BLaER1 (cell line): ENCODE results near the gene OCRL.
"Not testable (repeated sequence)": the region's sequence is repeated elsewhere in the genome, so short reads cannot be mapped to it uniquely, and the experiment has no call there.

Source experiments
- H3K27ac ChIP-seq: shearing (Covaris generic); formaldehyde crosslinking; 2 replicates; pipeline ENCODE4 v1.8.1; 2022
- H3K27me3 ChIP-seq: shearing (Covaris generic); formaldehyde crosslinking; 2 replicates; pipeline ENCODE4 v1.8.1; 2022
- H3K36me3 ChIP-seq: shearing (Covaris generic); formaldehyde crosslinking; 2 replicates; pipeline ENCODE4 v1.8.1; 2022
- H3K4me1 ChIP-seq: shearing (Covaris generic); formaldehyde crosslinking; 2 replicates; pipeline ENCODE4 v1.8.1; 2022
- H3K4me2 ChIP-seq: shearing (Covaris generic); formaldehyde crosslinking; 2 replicates; pipeline ENCODE4 v1.8.1; 2022
- H3K4me3 ChIP-seq: shearing (Covaris generic); formaldehyde crosslinking; 2 replicates; pipeline ENCODE4 v1.8.1; 2022
- H3K9ac ChIP-seq: shearing (Covaris generic); formaldehyde crosslinking; 2 replicates; pipeline ENCODE4 v1.8.1; 2022
- H3K9me3 ChIP-seq: shearing (Covaris generic); formaldehyde crosslinking; 2 replicates; pipeline ENCODE4 v1.8.1; 2022
- H4K20me1 ChIP-seq: shearing (Covaris generic); formaldehyde crosslinking; 2 replicates; pipeline ENCODE4 v1.8.1; 2022
- Cebpa-rat ChIP-seq: shearing (Covaris generic); IDR thresholded peaks from 2 replicates; pipeline ENCODE4 v1.8.1; 2022

The OCRL gene

DNA sequence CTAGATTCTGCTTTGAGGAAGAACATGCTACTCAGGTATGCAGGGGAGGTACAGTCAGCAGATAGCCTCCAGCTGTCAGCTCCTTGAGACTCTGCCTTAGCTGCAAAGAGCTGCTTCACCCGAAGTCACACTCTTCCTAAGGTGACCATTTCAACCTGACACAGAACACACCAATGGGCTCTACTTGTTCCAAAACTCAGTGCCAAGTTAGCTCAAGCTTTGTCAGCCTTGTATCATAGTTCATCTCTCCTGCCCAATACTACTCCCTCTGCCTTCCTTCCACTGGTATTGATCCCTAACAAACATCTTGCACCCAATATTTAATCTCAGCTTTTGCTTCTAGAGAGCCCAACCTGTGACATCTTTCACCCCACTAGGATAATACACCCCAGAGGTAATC is 8.9 kb upstream of the OCRL start:
- no peak for TF ChIP-seq Cebpa-rat
- H3K4me2 ChIP-seq, result no peak overlapping the region
- H3K27me3 ChIP-seq, result peaks cover 69% of the 10 kb centered on the region
- H3K36me3 ChIP-seq, result no peaks in the 10 kb centered on the region
- H4K20me1 ChIP-seq, result peaks cover 19% of the 10 kb centered on the region; the same call in 1 of the 2 replicates
- no peaks in the 10 kb centered on the region for H3K9me3 ChIP-seq
- no peak overlapping the region for H3K9ac ChIP-seq
- H3K27ac ChIP-seq, result no peak overlapping the region
- H3K4me3 ChIP-seq, result no peak overlapping the region
- H3K4me1 ChIP-seq, result no peaks in the 10 kb centered on the region

DNA sequence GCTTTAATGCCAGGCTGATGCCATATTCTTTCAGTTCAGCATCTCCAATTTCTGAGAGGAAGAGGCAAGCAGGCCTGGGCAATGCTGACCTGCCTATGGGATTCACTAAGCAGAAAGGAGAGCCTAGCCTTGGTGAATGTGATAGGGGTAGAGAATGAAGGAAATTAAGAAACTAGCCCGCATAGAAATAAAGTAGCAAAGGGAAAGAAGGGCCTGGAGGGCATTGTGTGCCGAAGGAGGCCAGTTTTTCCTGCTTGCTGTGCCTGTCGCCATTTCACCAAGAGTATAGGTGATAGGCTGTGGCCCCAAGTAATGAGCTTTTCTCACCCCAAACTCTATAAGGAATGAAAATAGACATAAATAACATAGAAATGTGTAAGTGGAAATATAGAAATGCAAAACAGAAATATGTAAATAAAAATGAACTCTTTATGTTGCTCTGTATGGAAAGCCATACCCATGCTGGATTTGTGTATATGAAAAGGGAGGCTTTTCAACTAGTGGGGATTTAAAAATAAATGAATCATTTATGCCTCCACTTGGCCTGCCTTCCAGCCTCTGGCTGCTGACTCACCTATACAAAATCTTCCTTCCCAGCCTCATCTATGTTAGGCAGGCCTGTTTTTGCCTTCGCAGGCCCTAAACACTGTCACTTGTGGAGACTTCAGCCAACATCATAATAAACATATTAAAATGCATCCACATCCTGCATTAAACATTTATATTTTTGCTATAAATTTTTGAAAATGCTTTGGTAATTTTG is 5.1 kb upstream of the OCRL start:
- H4K20me1 ChIP-seq, result peaks cover 19% of the 10 kb centered on the region; the same call in 1 of the 2 replicates

DNA sequence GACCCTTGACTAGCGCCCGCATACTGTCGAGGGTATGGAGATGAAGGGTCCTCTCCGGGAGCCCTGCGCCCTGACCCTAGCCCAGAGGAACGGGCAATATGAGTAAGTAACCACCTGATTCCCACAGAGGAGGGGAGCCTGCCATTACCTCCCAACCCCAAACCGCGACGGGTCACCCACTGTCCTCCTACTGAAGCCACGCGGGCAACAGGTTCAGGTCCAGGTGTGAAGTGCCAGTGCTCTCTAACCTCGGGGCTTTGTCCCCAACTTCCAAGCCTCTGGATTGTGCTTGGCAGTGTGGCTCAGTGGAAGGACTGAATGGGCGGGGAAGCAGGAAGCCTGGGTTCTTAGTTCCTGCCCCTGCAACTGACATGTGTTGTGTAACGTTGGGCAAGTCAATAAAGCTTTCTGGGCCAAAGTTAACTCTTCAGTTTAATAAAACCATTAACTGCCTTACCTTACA is 694 bp downstream of the OCRL start:
- no peaks in the 10 kb centered on the region for H4K20me1 ChIP-seq
- H3K4me2 ChIP-seq, result peak overlapping the region; percentile 71
- H3K27me3 ChIP-seq, result peaks cover 51% of the 10 kb centered on the region
- H3K4me3 ChIP-seq, result peak overlapping the region; percentile 70
- TF ChIP-seq Cebpa-rat, result no peak
- no peak overlapping the region for H3K27ac ChIP-seq
- peak overlapping the region; percentile 64; the same call in 1 of the 2 replicates for H3K9ac ChIP-seq
- H3K9me3 ChIP-seq, result no peaks in the 10 kb centered on the region
- peaks cover 5% of the 10 kb centered on the region; the same call in 1 of the 2 replicates for H3K4me1 ChIP-seq
- no peaks in the 10 kb centered on the region for H3K36me3 ChIP-seq

More for the DNA sequence above, 5.1 kb upstream of the OCRL start:
- H3K4me2 ChIP-seq, result no peak overlapping the region
- no peak overlapping the region for H3K9ac ChIP-seq
- H3K4me3 ChIP-seq, result no peak overlapping the region
- no peak overlapping the region for H3K27ac ChIP-seq
- H3K4me1 ChIP-seq, result no peaks in the 10 kb centered on the region
- no peaks in the 10 kb centered on the region for H3K36me3 ChIP-seq
- H3K27me3 ChIP-seq, result peaks cover 67% of the 10 kb centered on the region
- no peaks in the 10 kb centered on the region for H3K9me3 ChIP-seq
- TF ChIP-seq Cebpa-rat, result no peak

DNA sequence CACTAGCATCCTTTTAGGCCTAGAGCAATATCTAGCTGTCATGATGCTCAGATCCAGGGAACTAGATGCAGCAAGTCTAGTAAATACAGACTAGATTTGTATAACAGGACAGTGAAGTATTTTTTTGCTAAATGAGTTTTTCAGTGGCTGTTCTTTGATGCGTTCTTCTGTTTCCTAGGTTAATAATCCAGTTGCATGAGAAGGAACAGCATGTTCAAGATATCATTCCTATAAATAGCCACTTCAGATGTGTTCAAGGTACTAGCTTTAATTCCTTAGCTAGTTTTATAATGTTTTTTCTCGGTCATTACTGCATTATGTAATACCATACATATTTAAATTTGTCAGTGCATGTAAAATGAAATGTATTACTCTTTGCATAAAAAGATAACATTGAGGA is 4.7 kb downstream of the OCRL start:
- TF ChIP-seq Cebpa-rat, result no peak
- H3K9me3 ChIP-seq, result no peaks in the 10 kb centered on the region
- no peak overlapping the region for H3K27ac ChIP-seq
- no peak overlapping the region for H3K9ac ChIP-seq
- H3K27me3 ChIP-seq, result peaks cover 60% of the 10 kb centered on the region
- H3K4me2 ChIP-seq, result no peak overlapping the region
- peaks cover 2% of the 10 kb centered on the region; the same call in 1 of the 2 replicates for H3K36me3 ChIP-seq
- peaks cover 5% of the 10 kb centered on the region; the same call in 1 of the 2 replicates for H3K4me1 ChIP-seq
- no peak overlapping the region for H3K4me3 ChIP-seq
- peaks cover 16% of the 10 kb centered on the region; the same call in 1 of the 2 replicates for H4K20me1 ChIP-seq

DNA sequence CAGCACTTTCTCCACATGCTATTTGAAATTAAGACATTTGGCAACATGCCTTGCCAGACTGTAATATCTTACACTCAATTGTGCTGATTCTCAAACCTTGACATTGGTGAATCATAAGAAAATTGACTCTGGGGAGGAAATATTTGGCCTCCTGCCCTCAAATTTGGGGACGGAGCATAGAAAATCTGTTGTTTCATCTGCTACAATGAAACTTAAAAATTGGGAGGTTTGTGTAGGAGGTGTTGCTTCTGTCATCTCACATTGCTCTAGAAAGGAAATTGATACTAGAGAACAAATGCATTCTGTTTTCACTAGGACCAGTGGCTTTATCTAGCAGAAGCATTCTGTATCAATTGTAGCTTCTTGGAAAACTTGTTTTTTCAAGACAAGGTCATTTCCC is 5.3 kb downstream of the OCRL start:
- Histone ChIP-seq H4K20me1 (peaks cover 17% of the 10 kb centered on the region; the same call in 1 of the 2 replicates), H3K9me3 (no peaks in the 10 kb centered on the region), H3K9ac (no peak overlapping the region), H3K4me3 (no peak overlapping the region), H3K27ac (no peak overlapping the region), H3K36me3 (peaks cover 4% of the 10 kb centered on the region; the same call in 1 of the 2 replicates), H3K4me1 (peaks cover 5% of the 10 kb centered on the region; the same call in 1 of the 2 replicates), H3K4me2 (no peak overlapping the region), H3K27me3 (peaks cover 61% of the 10 kb centered on the region)
- no peak for TF ChIP-seq Cebpa-rat

- Histone ChIP-seq H3K27me3 (peaks cover 70% of the 10 kb centered on the region), H3K4me2 (no peak overlapping the region), H3K9ac (no peak overlapping the region), H3K9me3 (no peaks in the 10 kb centered on the region), H3K4me1 (peaks cover 11% of the 10 kb centered on the region), H3K4me3 (no peak overlapping the region), H3K27ac (no peak overlapping the region), H3K36me3 (peaks cover 4% of the 10 kb centered on the region; the same call in 1 of the 2 replicates), H4K20me1 (peaks cover 17% of the 10 kb centered on the region; the same call in 1 of the 2 replicates)
- no peak for TF ChIP-seq Cebpa-rat
Observed at GRCh38 chrX:129549124-129549523, 9.1 kb downstream of the OCRL start.

DNA sequence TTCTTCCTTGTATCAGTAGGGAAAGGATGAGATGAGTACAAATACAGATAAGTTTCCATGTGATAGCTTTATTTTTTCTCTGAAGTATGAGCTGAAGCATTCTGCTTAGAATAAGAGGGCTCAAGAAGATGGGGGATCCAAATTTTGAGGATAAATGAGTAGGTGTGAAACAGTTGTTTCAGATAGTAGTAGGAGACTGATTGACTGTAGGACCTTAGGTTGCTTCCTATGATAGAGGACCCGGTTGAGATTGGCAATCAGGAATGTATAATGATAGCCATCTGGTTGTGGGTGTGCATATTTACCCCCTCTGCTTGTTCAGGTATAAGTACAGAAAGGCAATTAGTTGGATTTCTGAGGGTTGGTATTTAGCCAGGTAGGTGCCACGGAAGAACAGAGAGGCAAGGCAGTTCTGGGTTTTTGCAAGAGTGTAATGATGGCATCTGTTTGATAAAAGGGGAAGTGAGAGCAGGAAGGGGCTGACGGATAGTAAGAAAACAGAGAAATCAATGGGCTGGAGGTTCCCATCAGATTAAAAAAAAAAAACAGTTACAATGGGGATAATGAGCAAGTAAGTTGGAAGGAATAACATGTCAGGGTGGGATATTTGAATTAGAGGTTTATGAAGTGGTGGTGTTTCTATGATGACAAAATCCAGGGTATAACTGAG is 13.7 kb downstream of the OCRL start:
- TF ChIP-seq Cebpa-rat, result no peak
- H3K27me3 ChIP-seq, result peaks cover 84% of the 10 kb centered on the region
- no peak overlapping the region for H3K27ac ChIP-seq
- peaks cover 9% of the 10 kb centered on the region; the same call in 1 of the 2 replicates for H3K36me3 ChIP-seq
- H3K4me3 ChIP-seq, result no peak overlapping the region
- H3K4me2 ChIP-seq, result peak overlapping the region; percentile 31
- H4K20me1 ChIP-seq, result peaks cover 11% of the 10 kb centered on the region; the same call in 1 of the 2 replicates
- no peaks in the 10 kb centered on the region for H3K9me3 ChIP-seq
- no peak overlapping the region for H3K9ac ChIP-seq
- H3K4me1 ChIP-seq, result peaks cover 20% of the 10 kb centered on the region

DNA sequence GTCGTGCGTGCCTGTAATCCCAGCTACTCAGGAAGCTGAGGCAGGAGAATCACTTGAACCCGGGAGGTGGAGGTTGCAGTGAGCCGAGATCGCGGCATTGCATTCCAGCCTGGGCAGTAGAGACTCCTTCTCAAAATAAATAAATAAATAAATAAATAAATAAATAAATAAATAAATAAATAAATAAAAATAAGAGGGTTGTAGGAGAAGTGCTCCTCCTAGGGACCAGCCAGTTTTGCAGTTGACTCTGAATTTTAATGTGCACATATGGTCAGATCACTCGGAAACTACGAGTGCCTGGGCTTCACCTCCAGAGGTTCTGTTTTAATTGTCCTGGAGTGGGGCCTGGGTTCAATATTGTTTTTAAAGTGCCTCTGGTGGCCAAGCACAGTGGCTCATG is 14.8 kb downstream of the OCRL start:
- H3K4me3 ChIP-seq, H3K9me3 ChIP-seq, H3K9ac ChIP-seq, H4K20me1 ChIP-seq, H3K27ac ChIP-seq, H3K4me2 ChIP-seq: not testable (repeated sequence)
- Histone ChIP-seq H3K27me3 (peaks cover 83% of the 10 kb centered on the region), H3K36me3 (peaks cover 16% of the 10 kb centered on the region; the same call in 1 of the 2 replicates), H3K4me1 (peaks cover 20% of the 10 kb centered on the region)

DNA sequence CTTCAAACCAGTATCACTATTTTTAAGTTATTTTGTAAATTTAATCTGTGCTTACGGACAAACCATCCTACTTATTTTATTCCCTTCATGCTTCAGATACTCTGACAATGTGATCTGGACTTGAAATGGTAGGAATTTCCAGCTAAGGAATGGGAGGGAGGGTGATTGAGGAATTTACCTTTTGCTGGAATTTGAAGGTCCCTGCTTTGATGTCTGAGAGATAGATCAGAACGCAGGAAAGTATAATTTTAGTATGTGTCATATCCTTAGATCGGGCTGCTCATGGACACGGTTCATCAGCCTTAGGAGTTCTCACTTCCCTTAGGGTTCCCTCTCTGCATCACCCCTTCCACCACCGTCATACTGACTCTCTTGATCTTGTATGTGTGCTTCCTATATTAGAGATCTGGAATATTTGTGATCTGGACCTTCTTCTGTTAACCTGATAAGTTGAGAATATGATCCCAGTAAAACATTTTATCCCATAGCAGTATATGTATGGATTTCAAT is 16.8 kb downstream of the OCRL start:
- Histone ChIP-seq H3K27ac (no peak overlapping the region), H3K9me3 (no peaks in the 10 kb centered on the region), H3K4me2 (peak overlapping the region; percentile 12; the same call in 1 of the 2 replicates), H3K27me3 (peaks cover 89% of the 10 kb centered on the region), H3K4me3 (no peak overlapping the region), H3K4me1 (peaks cover 20% of the 10 kb centered on the region), H3K36me3 (peaks cover 25% of the 10 kb centered on the region; the same call in 1 of the 2 replicates), H3K9ac (no peak overlapping the region), H4K20me1 (no peaks in the 10 kb centered on the region)
- TF ChIP-seq Cebpa-rat, result no peak
